HG03439 (cell line): ENCODE measurements around the gene DPP10.
"Not testable (repeated sequence)": the region's sequence is repeated elsewhere in the genome, so short reads cannot be mapped to it uniquely, and the experiment has no call there.

ENCODE experiments used
- ATAC-seq: cut with Tn5 transposase; IDR thresholded peaks from one replicate; pipeline ENCODE4 v1.9.1; 2021; ENCODE audit warnings: mild to moderate bottlenecking, moderate library complexity; ENCODE audit not compliant: unreplicated experiment

Gene DPP10

GRCh38 chr2:114709936-114710850 is 267.8 kb downstream of the DPP10 start:
- ATAC-seq = no peak

DNA sequence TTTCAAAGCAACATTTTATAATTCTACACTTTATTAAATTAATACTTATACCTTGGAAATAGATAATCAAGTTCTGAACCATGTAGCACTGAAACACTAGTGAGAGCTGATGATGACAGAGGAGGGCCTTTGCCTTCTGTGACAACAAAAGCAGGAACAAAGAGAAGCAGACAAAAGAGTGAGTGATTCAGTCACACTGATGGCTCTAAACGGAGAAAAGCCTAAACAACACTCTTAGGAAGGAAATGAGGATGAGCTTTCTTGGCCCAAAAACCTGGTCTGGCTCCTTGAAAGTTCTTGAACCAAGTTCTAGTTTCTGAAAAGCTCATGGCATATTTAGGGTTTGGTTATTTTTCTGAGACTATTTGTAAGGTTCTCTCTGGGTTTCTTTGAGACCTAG is 271.9 kb downstream of the DPP10 start:
- no peak for ATAC-seq

DNA sequence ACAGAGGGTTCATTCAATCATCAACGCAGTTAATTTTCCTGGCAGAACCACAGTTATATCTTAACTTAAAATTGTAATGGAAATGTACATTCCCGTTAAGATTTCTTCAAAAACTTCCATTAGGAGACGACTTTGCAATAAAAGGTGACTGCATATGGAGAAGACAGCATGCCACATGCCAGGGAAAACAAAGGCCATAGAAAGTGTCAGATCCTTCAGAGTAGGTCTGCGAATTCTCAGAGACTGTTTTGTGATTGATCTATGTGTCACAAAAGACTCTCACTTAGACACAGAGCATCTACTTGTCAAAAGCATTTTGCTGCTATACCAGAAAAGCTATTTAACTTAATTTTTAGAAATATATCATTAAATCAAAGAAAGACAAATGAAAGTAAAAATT is 274.6 kb downstream of the DPP10 start:
- no peak for ATAC-seq

DNA sequence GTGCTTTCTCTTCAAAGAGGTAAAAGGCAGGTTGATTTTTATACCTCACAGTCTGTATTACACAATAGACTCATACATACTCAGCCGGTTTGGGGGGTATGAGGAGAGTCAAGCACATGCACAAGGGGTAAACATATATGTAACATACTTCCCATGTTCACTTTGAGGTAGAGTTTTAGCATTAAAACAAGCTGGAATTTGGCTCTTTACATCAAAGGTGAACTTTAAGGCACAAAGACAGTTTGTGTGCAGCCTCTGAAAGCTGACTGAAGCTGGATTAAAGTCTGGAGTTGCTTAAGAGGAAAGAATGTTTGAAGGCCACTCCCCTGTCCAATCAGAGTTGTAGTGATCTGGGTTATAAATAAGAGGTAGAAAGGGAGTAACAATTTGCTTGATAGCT is 282.0 kb downstream of the DPP10 start:
- no peak for ATAC-seq

DNA sequence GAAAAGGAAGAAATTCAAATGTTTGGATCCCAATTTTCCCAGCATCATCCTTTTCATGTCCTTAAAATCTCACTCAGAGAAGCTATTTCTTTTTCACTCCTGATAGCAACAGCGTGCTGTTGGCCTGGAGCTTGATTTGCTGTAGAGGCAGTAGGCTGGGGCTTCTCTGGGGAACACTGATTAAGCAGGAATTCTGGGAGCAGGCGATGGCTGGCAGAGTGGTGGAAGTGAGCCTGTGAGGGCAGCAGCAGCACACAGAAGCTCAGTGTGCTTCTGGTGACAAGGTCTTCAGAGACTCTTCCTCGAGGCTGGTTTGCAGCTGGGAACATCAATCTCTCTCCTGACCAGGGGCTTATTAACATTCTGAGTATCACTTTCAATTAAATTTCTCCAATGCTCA is 284.6 kb downstream of the DPP10 start:
- ATAC-seq = no peak

GRCh38 chr2:114728372-114728771 is 285.9 kb downstream of the DPP10 start:
- ATAC-seq = no peak

- ATAC-seq = no peak
Observed at GRCh38 chr2:114729026-114729425, 286.6 kb downstream of the DPP10 start.

GRCh38 chr2:114735126-114735525 is 292.7 kb downstream of the DPP10 start:
- ATAC-seq = no peak

DNA sequence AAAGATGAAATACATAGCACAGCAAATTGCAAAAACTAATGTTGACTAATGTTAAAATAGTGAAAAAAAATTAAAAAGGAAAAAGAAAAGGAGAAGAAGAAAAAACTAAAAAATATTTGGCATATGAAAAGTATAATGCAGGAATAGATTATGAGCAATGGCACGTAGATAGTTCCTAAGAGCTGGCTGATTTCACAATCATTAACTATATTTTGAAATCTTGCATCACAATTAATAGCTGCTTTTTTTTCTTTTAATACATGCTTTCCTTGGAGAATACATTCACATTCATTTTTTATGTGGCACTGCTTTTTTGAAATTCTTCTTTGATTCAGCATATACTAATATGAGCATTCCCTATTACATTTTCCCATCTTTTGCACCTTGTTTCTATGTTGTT is 299.8 kb downstream of the DPP10 start:
- no peak for ATAC-seq

GRCh38 chr2:114745700-114746099 is 303.3 kb downstream of the DPP10 start:
- no peak for ATAC-seq

DNA sequence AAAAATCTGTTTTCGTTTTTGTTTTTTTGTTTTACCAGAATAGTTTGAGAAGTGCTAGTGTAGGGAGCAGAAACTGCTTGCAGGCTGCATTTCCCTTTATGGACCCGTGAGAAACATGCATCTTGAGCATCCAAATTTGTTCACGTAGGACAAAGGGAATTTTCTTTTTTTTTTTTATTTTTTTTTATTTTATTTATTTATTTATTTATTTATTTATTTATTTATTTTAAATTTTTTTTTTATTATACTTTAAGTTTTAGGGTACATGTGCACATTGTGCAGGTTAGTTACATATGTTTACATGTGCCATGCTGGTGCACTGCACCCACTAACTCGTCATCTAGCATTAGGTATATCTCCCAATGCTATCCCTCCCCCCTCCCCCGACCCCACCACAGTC is 305.7 kb downstream of the DPP10 start:
- not testable (repeated sequence) for ATAC-seq

- no peak for ATAC-seq
Observed at GRCh38 chr2:114752425-114752824, 310.0 kb downstream of the DPP10 start.

DNA sequence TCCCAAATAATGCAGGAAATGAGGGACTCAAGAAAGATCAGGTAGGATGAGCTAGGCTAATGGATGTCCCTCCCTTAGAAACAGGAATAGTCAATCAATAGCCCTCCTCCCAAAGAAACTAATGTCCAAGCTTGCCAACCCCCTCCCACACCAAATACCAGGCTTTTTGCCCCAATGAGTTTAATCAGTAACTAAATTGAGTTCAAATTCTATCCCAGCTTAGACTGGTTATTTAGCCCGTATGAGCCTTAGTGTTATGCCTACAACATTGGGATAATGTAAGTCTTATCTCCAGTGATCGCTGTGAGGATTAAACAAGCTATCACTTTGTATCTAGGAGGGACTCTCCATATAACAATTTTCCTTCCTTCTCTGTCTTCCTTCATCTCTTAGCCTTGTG is 310.7 kb downstream of the DPP10 start:
- no peak for ATAC-seq

- no peak for ATAC-seq
Observed at GRCh38 chr2:114754907-114755563, 312.6 kb downstream of the DPP10 start.

DNA sequence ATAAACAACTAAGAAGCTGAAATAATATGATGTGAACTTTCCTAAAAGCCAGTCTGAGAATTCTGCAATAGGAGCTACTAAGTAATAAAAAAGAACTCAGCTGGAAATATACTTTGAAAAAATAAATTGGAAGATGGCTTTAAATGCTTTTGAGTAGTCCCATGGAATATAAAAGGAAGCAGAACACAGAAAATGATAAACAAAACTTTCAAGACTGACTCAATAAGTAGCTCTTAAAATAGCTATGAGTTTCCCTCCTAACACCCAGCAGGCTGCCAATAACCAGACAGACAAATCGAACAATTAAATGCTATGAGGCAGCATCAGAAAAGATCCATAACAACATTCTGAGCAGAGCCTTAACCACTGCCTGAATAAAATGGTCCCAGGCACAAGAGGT is 319.9 kb downstream of the DPP10 start:
- no peak for ATAC-seq

- no peak for ATAC-seq
Observed at GRCh38 chr2:114762986-114763385, 320.5 kb downstream of the DPP10 start.

- no peak for ATAC-seq
Observed at GRCh38 chr2:114769110-114769509, 326.7 kb downstream of the DPP10 start.

GRCh38 chr2:114769991-114770390 is 327.6 kb downstream of the DPP10 start:
- no peak for ATAC-seq

DNA sequence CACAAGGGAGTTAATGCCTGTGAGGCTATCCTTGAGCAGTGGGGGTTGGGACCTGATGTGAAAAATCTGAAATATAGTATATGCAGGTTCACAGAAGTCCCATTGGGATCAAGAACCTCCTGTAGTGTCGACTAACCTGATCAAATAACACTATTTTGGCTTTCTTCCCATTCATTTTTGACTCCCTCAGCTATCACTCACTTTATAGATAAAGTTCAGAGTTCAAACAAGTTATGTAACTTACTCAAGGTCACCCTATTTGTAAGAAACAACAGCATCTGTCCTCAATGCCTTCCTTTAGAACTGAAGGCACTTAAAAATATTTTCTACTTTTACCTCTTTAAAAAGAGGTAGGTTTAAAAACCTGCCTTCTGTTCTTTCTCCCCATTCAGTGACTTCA is 341.6 kb downstream of the DPP10 start:
- no peak for ATAC-seq

GRCh38 chr2:114784890-114785583 is 342.6 kb downstream of the DPP10 start:
- ATAC-seq = no peak

- no peak for ATAC-seq
Observed at GRCh38 chr2:114786901-114787300, 344.5 kb downstream of the DPP10 start.

DNA sequence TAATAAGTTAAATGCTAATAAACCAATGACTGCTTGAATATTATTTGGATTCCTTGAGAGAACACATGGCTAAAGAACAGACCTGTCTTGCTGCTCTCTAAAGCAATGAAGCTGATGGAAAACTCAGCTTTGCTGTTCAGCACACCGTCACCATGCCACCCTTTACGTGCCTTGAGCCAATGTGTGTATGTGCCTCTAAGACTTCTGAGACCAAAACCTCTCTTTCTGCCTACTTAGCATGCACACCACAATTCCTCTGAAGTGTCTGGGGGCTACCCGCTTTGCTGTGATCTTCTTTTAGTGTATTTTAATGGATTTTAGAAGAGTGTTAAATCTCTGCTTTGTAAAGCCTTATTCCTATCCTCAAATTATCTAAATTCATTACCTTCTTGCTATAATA is 345.0 kb downstream of the DPP10 start:
- no peak for ATAC-seq
